HG03159 (cell line): ENCODE measurements around the gene CAV2.

Source experiments
- ATAC-seq: cut with Tn5 transposase; IDR thresholded peaks from one replicate; pipeline ENCODE4 v1.9.1; 2021; ENCODE audit warnings: mild to moderate bottlenecking, moderate library complexity; ENCODE audit not compliant: unreplicated experiment

The CAV2 gene

GRCh38 chr7:116494472-116494871, 5.1 kb upstream of the CAV2 start:
- ATAC-seq, result no peak

- ATAC-seq, result no peak
Measured at GRCh38 chr7:116495736-116496135, 3.8 kb upstream of the CAV2 start.

DNA sequence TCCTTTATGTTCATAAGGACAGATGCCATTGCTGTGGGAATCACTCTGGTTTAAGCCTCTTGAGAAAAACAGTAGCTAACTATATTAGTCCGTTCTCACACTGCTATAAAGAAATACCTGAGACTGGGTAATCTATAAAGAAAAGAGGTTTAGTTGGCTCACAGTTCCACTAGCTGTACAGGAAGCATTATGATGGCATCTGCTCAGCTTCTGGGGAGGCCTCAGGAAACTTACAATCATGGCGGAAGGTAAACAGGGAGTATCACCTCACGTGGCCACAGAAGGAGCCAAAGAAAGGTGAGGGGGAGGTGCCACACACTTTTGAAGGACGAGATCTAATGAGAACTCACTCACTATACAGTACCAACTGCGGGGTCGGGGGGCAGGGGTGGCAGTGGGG, 2.9 kb upstream of the CAV2 start:
- no peak for ATAC-seq

- no peak for ATAC-seq
Measured at GRCh38 chr7:116497708-116498107, 1.8 kb upstream of the CAV2 start.

DNA sequence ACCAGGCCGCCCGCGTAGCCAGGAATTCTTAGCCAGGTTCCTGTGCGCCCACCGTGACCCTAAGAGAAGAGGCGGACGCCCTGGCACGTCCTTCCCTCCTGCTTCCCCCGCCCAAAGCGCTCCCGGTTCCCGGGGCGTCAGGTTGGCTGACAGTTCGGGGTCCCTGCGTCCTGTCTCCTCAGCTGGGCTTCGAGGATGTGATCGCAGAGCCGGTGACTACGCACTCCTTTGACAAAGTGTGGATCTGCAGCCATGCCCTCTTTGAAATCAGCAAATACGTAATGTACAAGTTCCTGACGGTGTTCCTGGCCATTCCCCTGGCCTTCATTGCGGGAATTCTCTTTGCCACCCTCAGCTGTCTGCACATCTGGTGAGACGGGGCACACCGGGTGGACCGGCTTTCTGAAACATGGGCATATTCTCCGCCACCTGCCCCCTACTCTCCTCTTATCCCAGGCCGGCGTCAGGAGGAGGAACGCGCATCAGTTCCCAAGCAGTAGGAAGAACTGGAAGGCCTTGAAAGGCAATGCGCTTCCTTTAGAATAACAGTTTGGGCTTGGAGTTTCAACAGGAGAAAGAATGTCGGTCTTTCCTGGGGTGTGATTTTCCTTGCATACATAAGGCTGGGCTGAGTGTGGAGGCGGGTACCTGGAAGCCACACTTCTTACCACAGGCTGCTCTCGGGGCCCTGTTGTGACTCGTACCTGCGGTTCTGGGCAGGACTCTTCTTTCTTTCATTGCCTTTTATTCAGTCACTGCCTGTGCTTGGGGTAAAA, 728 bp downstream of the CAV2 start:
- peak; percentile 45 for ATAC-seq

DNA sequence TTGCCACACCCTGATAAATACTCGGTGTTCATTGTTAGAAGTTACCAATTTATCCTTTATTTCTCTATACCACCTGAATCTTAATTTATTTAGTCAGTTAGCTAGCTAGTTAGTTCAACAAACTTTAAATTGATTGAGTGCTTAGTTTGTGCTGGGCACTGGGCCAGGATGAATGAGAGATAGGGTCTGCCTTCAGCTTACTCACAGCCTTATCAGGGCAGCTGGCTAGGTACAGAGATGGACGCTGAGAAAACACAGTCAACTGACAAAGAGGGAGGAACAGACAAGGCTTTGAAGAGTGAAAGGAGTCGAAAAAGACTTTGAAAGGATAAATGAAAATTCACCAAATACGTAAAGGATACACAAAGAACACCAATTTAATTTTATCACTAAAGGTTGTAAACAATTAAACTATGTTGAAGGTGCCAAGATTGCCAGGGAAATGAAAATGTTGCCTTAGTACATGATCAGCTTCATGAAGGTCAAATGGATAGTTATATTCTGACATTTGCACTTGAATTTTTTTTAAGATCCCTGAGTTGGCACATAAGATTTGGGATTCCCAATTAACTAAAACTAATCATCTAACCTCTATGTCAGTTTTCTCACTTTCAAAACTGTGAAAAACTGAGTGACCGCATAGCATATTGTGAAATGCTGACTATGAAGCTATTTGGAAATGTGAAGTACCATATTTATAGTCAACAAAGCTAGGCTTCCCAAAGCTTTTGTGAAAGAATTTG, 2.1 kb downstream of the CAV2 start:
- no peak for ATAC-seq

DNA sequence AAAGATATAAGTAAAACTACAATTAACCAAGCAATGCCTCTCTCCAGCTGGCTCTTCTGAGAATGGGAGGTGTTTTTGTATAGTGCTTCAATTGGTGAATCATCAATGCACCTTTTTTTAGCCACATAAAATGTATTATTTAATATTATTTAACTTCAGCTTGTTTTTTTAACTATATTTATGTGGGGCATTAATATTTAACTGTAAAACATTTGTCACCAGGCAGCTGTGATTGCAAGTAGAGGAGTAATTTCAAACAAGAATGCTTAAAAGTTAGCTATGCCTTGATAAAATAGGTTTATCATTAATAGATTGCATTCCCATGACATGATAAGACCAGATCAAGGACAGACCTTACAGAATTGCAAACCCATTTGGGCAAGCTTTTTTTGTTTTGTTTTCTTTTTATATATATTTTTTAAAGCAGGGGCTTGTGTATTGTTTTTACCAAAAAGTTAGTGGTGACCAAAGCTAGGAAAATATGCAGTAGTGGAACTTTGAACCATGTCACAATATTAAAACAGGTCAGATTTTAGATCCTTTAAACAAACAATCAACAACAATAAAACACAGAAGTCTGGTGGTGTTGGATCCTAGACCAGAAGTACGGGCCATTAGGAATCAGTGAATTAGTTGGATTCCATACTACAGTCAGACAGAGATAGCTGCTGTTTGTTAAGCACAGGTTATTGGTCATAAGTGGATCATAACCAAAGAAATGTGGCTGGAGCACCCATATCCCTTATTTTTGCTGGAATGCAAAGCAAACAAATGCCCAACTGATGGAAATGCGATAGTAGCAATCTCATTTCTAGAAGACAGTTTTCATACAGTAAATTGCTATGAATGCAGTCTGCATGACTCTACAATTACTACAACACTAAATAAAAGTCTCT, 2.9 kb downstream of the CAV2 start:
- ATAC-seq, result no peak

DNA sequence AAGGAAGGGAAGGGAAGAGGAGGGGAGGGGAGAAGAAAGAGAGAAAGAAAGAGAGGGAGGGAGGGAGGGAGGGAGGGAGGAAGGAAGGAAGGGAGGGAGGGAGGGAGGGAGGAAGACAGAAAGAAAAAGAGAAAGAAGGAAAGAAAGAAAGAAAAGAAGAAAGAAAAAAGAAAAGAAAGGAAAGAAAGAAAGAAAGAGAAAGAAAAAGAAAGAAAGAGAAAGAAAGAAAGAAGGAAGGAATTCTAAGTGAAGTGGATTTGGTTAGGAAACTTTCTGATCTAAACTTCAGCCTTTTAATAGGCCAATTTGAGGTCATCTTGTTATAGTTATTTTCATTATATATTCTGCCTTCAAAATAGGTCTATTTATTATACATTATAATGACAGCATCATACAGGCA, 4.3 kb downstream of the CAV2 start:
- no peak for ATAC-seq

DNA sequence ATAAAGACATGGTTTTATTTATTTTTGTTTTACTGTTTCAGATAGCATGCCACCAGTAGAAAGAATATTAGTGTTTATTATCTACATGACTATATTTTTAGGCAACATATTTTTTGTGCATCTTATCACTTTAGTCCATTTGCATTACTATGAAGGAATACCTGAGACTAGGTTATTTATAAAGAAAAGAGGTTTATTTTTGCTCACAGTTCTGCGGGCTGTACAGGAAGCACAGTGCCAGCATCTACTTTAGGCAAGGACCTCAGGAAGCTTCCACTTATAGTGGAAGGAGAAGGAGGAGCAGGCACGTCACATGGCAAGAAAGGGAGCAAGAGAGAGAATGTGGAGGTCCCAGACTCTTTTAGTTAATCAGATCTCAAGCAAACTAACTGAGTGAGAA, 5.7 kb downstream of the CAV2 start:
- ATAC-seq, result no peak

DNA sequence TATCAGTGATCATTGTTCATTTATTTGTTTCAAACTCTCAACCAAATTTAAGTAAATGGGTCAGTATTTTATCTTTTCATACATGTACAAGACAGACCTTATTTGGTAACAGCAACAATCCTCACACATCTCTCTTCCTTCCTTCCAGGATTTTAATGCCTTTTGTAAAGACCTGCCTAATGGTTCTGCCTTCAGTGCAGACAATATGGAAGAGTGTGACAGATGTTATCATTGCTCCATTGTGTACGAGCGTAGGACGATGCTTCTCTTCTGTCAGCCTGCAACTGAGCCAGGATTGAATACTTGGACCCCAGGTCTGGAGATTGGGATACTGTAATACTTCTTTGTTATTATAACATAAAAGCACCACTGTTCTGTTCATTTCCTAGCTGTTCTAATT, 6.3 kb downstream of the CAV2 start:
- ATAC-seq, result no peak

DNA sequence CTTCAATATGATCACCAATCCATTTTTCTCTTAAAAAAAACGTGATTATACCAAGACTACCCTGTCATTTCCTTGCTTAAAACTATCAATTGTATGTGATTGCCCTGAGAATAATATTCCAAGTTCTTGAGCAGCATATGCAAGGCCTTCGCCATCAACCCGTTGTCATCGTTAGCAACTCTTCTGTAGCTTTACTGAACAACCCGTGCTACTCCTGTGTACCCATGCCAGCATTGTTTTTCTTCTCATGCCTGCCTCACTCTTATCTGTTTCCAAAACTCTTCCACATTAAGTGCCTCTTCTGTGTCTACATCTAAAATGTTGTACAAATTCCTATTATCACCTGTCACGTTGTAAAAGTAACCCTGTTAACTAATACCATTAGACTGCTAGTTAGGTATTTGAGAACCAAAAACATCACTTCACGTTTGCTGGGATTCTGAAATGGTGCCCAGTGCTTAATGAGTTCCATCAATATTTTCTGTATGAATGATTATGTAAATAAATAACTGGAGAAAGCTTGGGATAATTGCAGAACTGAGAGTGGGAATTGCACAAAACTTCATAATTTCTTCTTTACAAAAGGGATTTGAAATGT, 10.5 kb downstream of the CAV2 start:
- no peak for ATAC-seq

DNA sequence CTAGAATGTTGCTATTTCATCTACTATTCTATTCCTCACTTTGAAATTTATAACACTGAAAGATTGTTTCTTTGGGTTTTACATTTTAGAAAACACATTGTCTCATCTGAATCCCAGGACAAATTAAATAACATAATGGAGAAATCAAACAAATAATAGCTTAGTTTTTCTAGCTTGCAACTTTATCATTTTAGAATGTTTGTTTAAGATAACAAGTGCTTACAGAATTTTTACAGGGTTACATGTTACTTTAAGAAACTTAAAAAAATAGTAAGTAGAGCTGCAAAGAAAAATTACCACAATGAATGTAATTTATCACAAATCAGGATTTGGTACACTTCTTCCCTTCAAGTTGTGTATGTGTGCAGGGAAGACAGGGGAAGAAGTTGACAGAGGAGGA, 11.3 kb downstream of the CAV2 start:
- ATAC-seq, result no peak

GRCh38 chr7:116511552-116512519, 12.3 kb downstream of the CAV2 start:
- ATAC-seq, result peak; percentile 95

GRCh38 chr7:116512520-116513188, 13.1 kb downstream of the CAV2 start:
- no peak for ATAC-seq

DNA sequence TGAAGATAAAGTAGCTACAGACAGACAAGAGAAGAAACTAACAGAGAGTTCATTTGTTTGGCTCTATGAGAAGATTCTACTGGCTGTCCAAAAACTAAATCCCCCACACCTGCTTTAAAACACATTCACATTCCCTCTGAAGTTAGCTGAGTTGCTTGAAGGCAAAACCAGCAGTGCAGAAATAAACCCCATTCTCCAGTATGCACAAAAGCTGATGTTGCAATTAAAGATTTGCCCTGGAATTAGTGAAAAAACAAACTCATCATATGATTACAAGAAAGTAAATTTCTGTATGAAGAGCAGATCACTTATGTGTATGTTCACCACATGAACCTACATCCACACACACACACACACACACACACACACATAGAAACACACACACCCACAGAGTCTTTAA, 16.0 kb downstream of the CAV2 start:
- ATAC-seq, result no peak

GRCh38 chr7:116516324-116516723, 16.8 kb downstream of the CAV2 start:
- no peak for ATAC-seq

GRCh38 chr7:116517626-116518025, 18.1 kb downstream of the CAV2 start:
- ATAC-seq, result no peak

- no peak for ATAC-seq
Measured at GRCh38 chr7:116518961-116519360, 19.4 kb downstream of the CAV2 start.

- ATAC-seq, result no peak
Measured at GRCh38 chr7:116521046-116521664, 21.6 kb downstream of the CAV2 start.
